GM12801 (cell line): ENCODE measurements around the gene USP21.

Experiments
- TF ChIP-seq, protein P1 (sequence below): IDR thresholded peaks from one replicate; pipeline ENCODE4 v1.5.1; 2011; ENCODE audit warnings: control low read depth; ENCODE audit not compliant: insufficient read length; ENCODE audit errors: extremely low read depth

The USP21 gene

GRCh38 chr1:161159087-161159912 lies at the start of gene USP21:
Gene USP21 (plus strand): TSS chr1:161159500. CDS start chr1:161160641, 1,141 bp downstream.
- TF ChIP-seq, protein P1, sequence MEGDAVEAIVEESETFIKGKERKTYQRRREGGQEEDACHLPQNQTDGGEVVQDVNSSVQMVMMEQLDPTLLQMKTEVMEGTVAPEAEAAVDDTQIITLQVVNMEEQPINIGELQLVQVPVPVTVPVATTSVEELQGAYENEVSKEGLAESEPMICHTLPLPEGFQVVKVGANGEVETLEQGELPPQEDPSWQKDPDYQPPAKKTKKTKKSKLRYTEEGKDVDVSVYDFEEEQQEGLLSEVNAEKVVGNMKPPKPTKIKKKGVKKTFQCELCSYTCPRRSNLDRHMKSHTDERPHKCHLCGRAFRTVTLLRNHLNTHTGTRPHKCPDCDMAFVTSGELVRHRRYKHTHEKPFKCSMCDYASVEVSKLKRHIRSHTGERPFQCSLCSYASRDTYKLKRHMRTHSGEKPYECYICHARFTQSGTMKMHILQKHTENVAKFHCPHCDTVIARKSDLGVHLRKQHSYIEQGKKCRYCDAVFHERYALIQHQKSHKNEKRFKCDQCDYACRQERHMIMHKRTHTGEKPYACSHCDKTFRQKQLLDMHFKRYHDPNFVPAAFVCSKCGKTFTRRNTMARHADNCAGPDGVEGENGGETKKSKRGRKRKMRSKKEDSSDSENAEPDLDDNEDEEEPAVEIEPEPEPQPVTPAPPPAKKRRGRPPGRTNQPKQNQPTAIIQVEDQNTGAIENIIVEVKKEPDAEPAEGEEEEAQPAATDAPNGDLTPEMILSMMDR = no peak

DNA sequence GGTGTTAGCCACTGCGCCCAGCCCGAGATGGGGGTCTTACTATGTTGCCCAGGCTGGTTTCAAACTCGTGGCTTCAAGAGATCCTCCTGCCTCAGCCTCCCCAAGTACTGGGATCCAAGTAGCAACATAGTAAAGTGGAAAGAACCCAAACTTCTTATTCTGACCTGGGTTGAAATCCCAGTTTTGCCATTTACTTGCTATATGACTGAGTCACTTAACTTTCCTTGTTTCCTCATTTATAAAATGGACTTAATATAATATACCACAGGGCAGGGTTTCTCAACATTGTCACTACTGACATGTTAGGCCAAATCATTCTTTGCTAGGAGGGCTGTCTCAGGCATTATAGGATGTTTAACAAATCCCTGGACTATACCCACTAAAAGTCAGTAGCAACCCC lies 48.2 kb upstream of the USP21 start:
- TF ChIP-seq, protein P1 = no peak

DNA sequence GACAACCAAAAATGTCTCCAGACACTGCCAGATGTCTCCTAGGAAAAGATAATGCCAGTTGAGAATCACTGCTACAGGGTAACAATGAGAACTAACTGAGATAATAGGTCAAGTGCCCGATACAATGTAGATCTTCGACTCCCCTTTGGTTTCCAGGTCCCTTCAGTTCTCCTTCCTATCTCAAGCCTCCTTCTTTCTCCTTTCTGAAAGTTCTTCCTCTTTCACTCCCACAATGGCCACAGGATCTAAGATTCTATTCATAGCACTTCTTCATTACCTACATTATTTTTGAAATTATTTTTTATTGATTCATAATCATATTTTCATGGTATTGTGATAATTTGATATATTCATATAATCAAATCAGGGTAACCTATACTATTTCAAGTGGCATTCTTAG lies 47.8 kb upstream of the USP21 start:
- TF ChIP-seq, protein P1 = no peak

DNA sequence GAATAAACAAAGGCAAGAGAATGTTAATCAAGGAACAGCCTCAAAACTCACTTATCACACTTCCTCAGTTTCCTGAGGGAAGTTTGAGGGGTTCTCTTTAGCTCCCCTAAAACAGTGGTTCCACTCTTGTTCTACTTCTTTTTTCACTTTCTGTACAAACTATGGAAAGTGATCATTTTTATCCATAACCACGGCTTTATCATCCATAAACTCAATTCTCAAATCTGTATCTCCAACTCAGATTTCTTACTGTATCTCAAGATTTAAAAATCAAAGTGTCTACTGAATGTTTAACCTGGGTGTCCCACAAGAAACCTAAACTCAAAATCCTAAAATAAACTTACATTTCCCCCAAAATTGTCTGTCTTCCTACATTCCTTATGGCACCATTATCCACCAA lies 45.4 kb upstream of the USP21 start:
- TF ChIP-seq, protein P1 = no peak

- TF ChIP-seq, protein P1 = no peak
Observed at GRCh38 chr1:161114556-161114955, 44.7 kb upstream of the USP21 start.

GRCh38 chr1:161115132-161115711 lies 44.1 kb upstream of the USP21 start:
- TF ChIP-seq, protein P1 = no peak

DNA sequence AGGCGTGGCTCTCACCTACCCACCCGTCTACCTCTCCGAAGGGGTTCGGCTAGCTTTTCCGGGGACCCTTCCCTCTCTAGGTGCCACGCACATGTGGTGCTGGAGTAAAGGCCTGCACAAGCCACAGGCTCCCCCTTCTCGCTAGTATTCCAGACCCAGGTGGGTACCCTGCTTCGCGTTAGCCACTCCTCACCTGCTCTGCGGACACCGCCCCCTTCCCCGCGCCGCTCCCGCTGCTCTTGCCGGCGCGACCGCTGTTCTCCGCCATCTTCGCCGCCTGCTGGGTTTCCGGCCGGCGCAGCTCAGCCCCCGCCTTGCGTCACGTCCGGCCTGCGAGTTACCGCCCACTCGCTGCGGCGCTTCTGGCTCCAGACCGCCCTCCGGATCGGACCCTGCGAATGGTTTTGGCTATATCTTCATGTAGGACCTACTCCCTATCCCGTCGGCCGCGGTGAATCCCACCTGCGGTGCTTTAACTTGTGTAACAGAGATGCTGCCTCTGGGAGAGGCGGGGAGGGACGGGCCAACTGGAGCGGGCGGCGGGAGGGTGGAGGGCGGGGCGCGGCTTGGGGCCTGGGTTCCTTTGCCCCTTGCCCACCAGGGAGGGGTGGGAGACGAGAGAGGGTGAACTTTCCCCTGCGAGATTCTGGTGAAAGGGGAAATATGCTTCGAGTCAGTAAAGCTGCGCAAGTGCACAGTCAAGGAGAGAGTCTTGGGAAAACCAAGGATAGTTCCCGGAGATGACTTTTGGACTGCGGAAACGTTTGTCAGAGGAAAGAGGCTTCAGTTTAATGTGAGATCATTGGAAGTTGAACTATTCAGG lies 41.3 kb upstream of the USP21 start, which contains the start of the genes NIT1 and PFDN2:
Gene NIT1, plus strand, starts transcription at position 347 of the 823 bp plus-strand sequence. Its CDS starts 72 bp downstream, at position 419.
Gene PFDN2, minus strand, starts transcription at position 279 of the 823 bp plus-strand sequence. Its CDS starts 11 bp downstream, at position 268.
- TF ChIP-seq, protein P1 = no peak
